Osteoblast (primary cell): Measurements from ENCODE around the gene LCE3B. TPM values are rescaled to one million over a fixed set of nuclear protein-coding genes. Genes with fewer than 3 reads are reported as not detected.

Experiments used
- DNase-seq: peaks from one replicate; pipeline ENCODE4 v3.0.0; 2011; ENCODE audit warnings: low spot score, mixed read lengths; ENCODE audit not compliant: insufficient read length; ENCODE audit errors: missing footprints
- H2AFZ ChIP-seq: 2 replicates; pipeline ENCODE4 v1.6.0; 2011; ENCODE audit warnings: mild to moderate bottlenecking, low read length
- H3K27ac ChIP-seq: 2 replicates; pipeline ENCODE4 v1.5.1; 2011; ENCODE audit warnings: mild to moderate bottlenecking, low read depth, low read length, moderate library complexity
- H3K27me3 ChIP-seq: 2 replicates; pipeline ENCODE4 v1.6.0; 2012; ENCODE audit warnings: mild to moderate bottlenecking, control low read depth, inconsistent platforms, low read length, moderate library complexity; ENCODE audit not compliant: insufficient read depth
- H3K36me3 ChIP-seq: 2 replicates; pipeline ENCODE4 v1.5.1; 2011; ENCODE audit warnings: mild to moderate bottlenecking, low read length, control low read depth, moderate library complexity; ENCODE audit not compliant: insufficient read depth
- H3K4me1 ChIP-seq: 2 replicates; pipeline ENCODE4 v1.5.1; 2011; ENCODE audit warnings: mild to moderate bottlenecking, low read length, control low read depth, moderate library complexity; ENCODE audit not compliant: insufficient read depth
- H3K4me2 ChIP-seq: 2 replicates; pipeline ENCODE4 v1.6.0; 2011; ENCODE audit warnings: mild to moderate bottlenecking, low read length; ENCODE audit not compliant: insufficient read depth
- H3K4me3 ChIP-seq: fragments of 200-600 bp; sonication (generic); 3 replicates; pipeline ENCODE4 v1.5.1; 2012; ENCODE audit warnings: mild to moderate bottlenecking, low read length, inconsistent platforms; ENCODE audit not compliant: insufficient read depth
- H3K79me2 ChIP-seq: 2 replicates; pipeline ENCODE4 v1.6.0; 2012; ENCODE audit warnings: mild to moderate bottlenecking, low read length, control low read depth, inconsistent platforms; ENCODE audit not compliant: insufficient read depth
- H3K9me3 ChIP-seq: 2 replicates; pipeline ENCODE4 v1.5.1; 2011; ENCODE audit warnings: low read depth, low read length, control low read depth
- H4K20me1 ChIP-seq: 2 replicates; pipeline ENCODE4 v1.6.0; 2012; ENCODE audit warnings: mild to moderate bottlenecking, low read length, control low read depth; ENCODE audit not compliant: insufficient read depth
- CTCF ChIP-seq: IDR thresholded peaks from 2 replicates; pipeline ENCODE4 v1.5.1; 2011; ENCODE audit warnings: mild to moderate bottlenecking, low read depth, low read length, moderate library complexity; ENCODE audit errors: extremely low read depth
- small RNA-seq: library from RNA; depleted of rRNA; stranded (forward); fragments of <200 nt; gene quantifications from one replicate; pipeline ENCODE3, GENCODE V24; 2012
- total RNA-seq: library from RNA; depleted of rRNA; stranded (reverse); fragments of >200 nt; gene quantifications from 2 replicates; pipeline ENCODE4 v1.2.3, GENCODE V29; 2012

The LCE3B gene
- total RNA-seq, 1 donor, result not detected

- no peak for TF ChIP-seq CTCF
- Histone ChIP-seq H3K36me3 (no peaks in the 10 kb centered on the region), H3K27me3 (no peaks in the 10 kb centered on the region), H3K27ac (no peak within 1 kb of the TSS), H4K20me1 (no peaks in the 10 kb centered on the region), H3K4me1 (no peaks in the 10 kb centered on the region), H3K4me3 (no peak within 1 kb of the TSS), H3K79me2 (no peaks in the 10 kb centered on the region), H2AFZ (no peak within 1 kb of the TSS), H3K4me2 (no peak within 1 kb of the TSS), H3K9me3 (no peaks in the 10 kb centered on the region)
- DNase-seq, result no peak
These were observed 49.5 kb downstream of the LCE3B start, which contains the start of gene LCE2D for GRCh38 chr1:152663098-152663497. Gene LCE2D (plus strand): TSS chr1:152663380. CDS start chr1:152664106, 726 bp downstream.

Small RNA genes within 50 kb of the gene (small RNA-seq; reads per million reads assigned to genes)
- gene LCE3A (not detected), gene LCE3B (not detected)

Other genes starting within 250 kb of the LCE3B start
- gene CRNN, start 199.5 kb upstream of the LCE3B start, total RNA-seq, result not detected in 2 replicates
- gene LCE5A, start 103.0 kb upstream of the LCE3B start, total RNA-seq, result not detected in 2 replicates
- gene CRCT1, start 99.3 kb upstream of the LCE3B start, total RNA-seq, result not detected in 2 replicates
- not detected in 2 replicates for gene LCE3E, start 47.0 kb upstream of the LCE3B start, total RNA-seq
- gene LCE3D, start 33.3 kb upstream of the LCE3B start, total RNA-seq, result not detected in 2 replicates
- not detected in 2 replicates for gene LCE3C, start 13.6 kb upstream of the LCE3B start, total RNA-seq
- gene LCE3A, start 9.3 kb downstream of the LCE3B start, total RNA-seq, result not detected in 2 replicates
- gene LCE2D, start 49.6 kb downstream of the LCE3B start, total RNA-seq, result not detected in 2 replicates
- gene LCE2C, start 61.5 kb downstream of the LCE3B start, total RNA-seq, result not detected in 2 replicates
- gene LCE2B, start 72.3 kb downstream of the LCE3B start, total RNA-seq, result not detected in 2 replicates
- not detected in 2 replicates for gene LCE2A, start 84.5 kb downstream of the LCE3B start, total RNA-seq
- gene LCE4A, start 94.3 kb downstream of the LCE3B start, total RNA-seq, result not detected in 2 replicates
- gene KPRP, start 144.2 kb downstream of the LCE3B start, total RNA-seq, result not detected in 2 replicates
- gene LCE1F, start 161.3 kb downstream of the LCE3B start, total RNA-seq, result not detected in 2 replicates
- not detected in 2 replicates for gene LCE1E, start 172.4 kb downstream of the LCE3B start, total RNA-seq
- not detected in 2 replicates for gene LCE1D, start 182.9 kb downstream of the LCE3B start, total RNA-seq
- not detected in 2 replicates for gene LCE1C, start 192.8 kb downstream of the LCE3B start, total RNA-seq
- not detected in 2 replicates for gene LCE1B, start 198.2 kb downstream of the LCE3B start, total RNA-seq
- gene LCE1A, start 213.7 kb downstream of the LCE3B start, total RNA-seq, result not detected in 2 replicates
- not detected in 2 replicates for gene LCE6A, start 229.0 kb downstream of the LCE3B start, total RNA-seq
- gene LCE7A, start 246.2 kb downstream of the LCE3B start, total RNA-seq, result not detected in 2 replicates